ENCODE data around the gene ANKRD13A. TPM values are rescaled to one million over a fixed set of nuclear protein-coding genes. Genes with fewer than 3 reads are reported as not detected.

Gene ANKRD13A
- total RNA-seq, 1 experiment from 2014 or later = 19.9 TPM

- H3K4me3 ChIP-seq (replicated peaks in 1 of 2; ENCODE audit: low read depth in 1 of 2, low read length in 2 of 2) = no peak overlapping the region
- H3K4me1 ChIP-seq (ENCODE audit: control insufficient read depth in 1 of 2, insufficient read depth in 2 of 2, low read length in 2 of 2) = no peaks in the 10 kb centered on the region
- H3K9me3 ChIP-seq (ENCODE audit: control insufficient read depth in 1 of 2, insufficient read depth in 1 of 2, low read depth in 1 of 2, low read length in 2 of 2) = no peaks in the 10 kb centered on the region
- H3K4me2 ChIP-seq (ENCODE audit: low read length) = no peak overlapping the region
- intact Hi-C loops (cut with micrococcal nuclease) = no loop called here
- no peaks in the 10 kb centered on the region for H3K27me3 ChIP-seq (ENCODE audit: insufficient read depth, low read length)
- no peak overlapping the region for H3K9ac ChIP-seq (ENCODE audit: low read length)
- CTCF ChIA-PET = interaction anchor here (0.7 kb wide), 1 partner anchor 357 kb away, joined by 3 read pairs; no protein-coding TSS in a partner anchor
- RAD21 ChIA-PET (ENCODE audit: low non-redundant PET in 1 of 2, low total read pairs in 2 of 2, uncharacterized antibody in 2 of 2, unreplicated experiment in 2 of 2) = no interaction called here
- no peak for DNase-seq (ENCODE audit: low read depth, low spot score)
- H2AFZ ChIP-seq (ENCODE audit: low read depth, low read length, poor library complexity, severe bottlenecking) = no peak overlapping the region
- no peaks in the 10 kb centered on the region for H3K9me2 ChIP-seq (ENCODE audit: insufficient read depth)
- H3K36me3 ChIP-seq (ENCODE audit: control insufficient read depth in 1 of 2, insufficient read depth in 2 of 2, low read length in 2 of 2) = no peaks in the 10 kb centered on the region
- no TSS peak for BruUV-seq (replicated peaks)
- H3K27ac ChIP-seq (ENCODE audit: low read depth, low read length) = no peak overlapping the region
- no peak for ATAC-seq
- no peak for TF ChIP-seq SRF (IDR thresholded peaks at IDR 0.05; ENCODE audit: low read depth)
- TF ChIP-seq CTCF (IDR thresholded peaks at IDR 0.05 in 2 of 3, conservative IDR thresholded peaks at IDR 0.05 in 1 of 3; ENCODE audit: borderline replicate concordance in 1 of 3, insufficient read depth in 1 of 3, low read depth in 2 of 3, low read length in 2 of 3) = no peak
- no peak for TF ChIP-seq EGR1 (IDR thresholded peaks at IDR 0.05; ENCODE audit: low read depth)
- TF ChIP-seq JUND (IDR thresholded peaks at IDR 0.05) = no peak
- no peak for TF ChIP-seq REST (IDR thresholded peaks at IDR 0.05; ENCODE audit: low read depth)
- TF ChIP-seq ELF1 (IDR thresholded peaks at IDR 0.05; ENCODE audit: borderline replicate concordance, low read depth) = no peak
- no peak for TF ChIP-seq RAD21 (IDR thresholded peaks at IDR 0.05; ENCODE audit: low read depth)
- no peak for TF ChIP-seq SIN3A (IDR thresholded peaks at IDR 0.05; ENCODE audit: low read depth)
- TF ChIP-seq YY1 (IDR thresholded peaks at IDR 0.05; ENCODE audit: extremely low read depth, insufficient replicate concordance, low read depth, low read length) = no peak
- TF ChIP-seq ATF3 (IDR thresholded peaks at IDR 0.05) = no peak
- no peak for TF ChIP-seq SP1 (IDR thresholded peaks at IDR 0.05; ENCODE audit: low read depth)
- no peak for TF ChIP-seq EZH2 (IDR thresholded peaks at IDR 0.05)
- no peak for TF ChIP-seq CBX3 (IDR thresholded peaks at IDR 0.05; ENCODE audit: low read depth)
- TF ChIP-seq ZFX (IDR thresholded peaks at IDR 0.05) = no peak
- no peak for TF ChIP-seq TCF7L2 (IDR thresholded peaks at IDR 0.05; ENCODE audit: borderline replicate concordance, extremely low read depth, insufficient read depth, insufficient read length)
- no peak for TF ChIP-seq CEBPB (IDR thresholded peaks at IDR 0.05; ENCODE audit: low read depth)
- no peak for TF ChIP-seq EZH2phosphoT487 (IDR thresholded peaks at IDR 0.05; ENCODE audit: borderline replicate concordance)
- no peaks in the 10 kb centered on the region for H4K20me1 ChIP-seq (ENCODE audit: insufficient read depth)
- POLR2A ChIA-PET = no interaction called here
- no peaks in the 10 kb centered on the region for H3K79me2 ChIP-seq (ENCODE audit: insufficient read depth, low read length)
Observed at GRCh38 chr12:110074089-110074488, 74.9 kb downstream of the ANKRD13A start.
